GM18502 (cell line): ENCODE results near the gene CASZ1.

ENCODE experiments used
- ATAC-seq: cut with Tn5 transposase; IDR thresholded peaks from one replicate; pipeline ENCODE4 v1.9.1; 2021; ENCODE audit warnings: mild to moderate bottlenecking; ENCODE audit not compliant: unreplicated experiment, poor library complexity

CASZ1 gene

GRCh38 chr1:10824821-10825540, 28.5 kb upstream of the CASZ1 start:
- ATAC-seq = no peak

GRCh38 chr1:10823000-10823401, 26.6 kb upstream of the CASZ1 start:
- no peak for ATAC-seq

GRCh38 chr1:10821388-10821787, 24.9 kb upstream of the CASZ1 start:
- no peak for ATAC-seq

GRCh38 chr1:10820422-10820821, 24.0 kb upstream of the CASZ1 start:
- no peak for ATAC-seq

- ATAC-seq = no peak
These were observed 22.9 kb upstream of the CASZ1 start for GRCh38 chr1:10819198-10819901.

- no peak for ATAC-seq
These were observed 22.1 kb upstream of the CASZ1 start for GRCh38 chr1:10818262-10819197.

GRCh38 chr1:10816743-10817369, 20.4 kb upstream of the CASZ1 start:
- no peak for ATAC-seq

- no peak for ATAC-seq
These were observed 19.8 kb upstream of the CASZ1 start for GRCh38 chr1:10816233-10816632.

GRCh38 chr1:10815858-10816195, 19.4 kb upstream of the CASZ1 start:
- no peak for ATAC-seq

GRCh38 chr1:10814976-10815857, 18.8 kb upstream of the CASZ1 start:
- no peak for ATAC-seq

DNA sequence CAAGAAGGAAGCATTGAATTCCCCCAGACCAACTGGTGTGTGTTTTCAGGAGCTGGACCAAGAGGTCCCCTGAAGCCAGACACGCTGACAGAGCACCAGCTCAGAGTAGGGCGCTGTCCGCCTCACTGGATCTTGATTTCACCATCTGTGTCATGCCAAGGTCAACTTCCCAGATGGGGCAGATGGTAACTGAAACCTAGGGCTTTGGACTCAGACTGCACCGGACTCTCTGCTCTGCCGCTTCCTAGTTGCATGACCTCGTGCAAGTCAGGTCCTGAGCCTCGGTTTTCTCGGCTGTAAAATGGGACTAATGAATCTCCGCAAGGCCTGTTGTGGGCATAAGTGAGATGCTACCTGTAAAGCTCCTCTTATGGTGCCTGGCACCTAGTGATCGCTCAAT, 17.9 kb upstream of the CASZ1 start:
- ATAC-seq = no peak

DNA sequence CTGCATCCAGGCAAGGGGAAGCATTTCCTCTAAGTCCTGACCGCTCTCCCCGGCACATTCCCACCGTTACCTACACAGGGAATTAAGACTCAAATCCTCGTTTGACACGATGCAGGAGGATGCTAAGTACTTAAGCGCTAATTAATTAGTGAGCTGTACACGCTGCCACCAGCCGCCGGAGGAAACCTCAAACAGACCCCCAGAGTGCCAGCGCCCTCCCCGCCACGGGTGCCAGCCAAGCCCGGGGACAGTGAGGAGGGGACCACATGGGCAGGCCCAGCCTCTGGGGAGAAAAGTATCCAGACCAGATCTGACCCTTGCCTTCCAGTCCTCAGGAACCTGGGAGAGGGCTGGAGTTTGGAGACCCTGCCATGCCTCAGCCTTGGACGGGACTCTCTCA, 17.4 kb upstream of the CASZ1 start:
- no peak for ATAC-seq

GRCh38 chr1:10812387-10812915, 16.0 kb upstream of the CASZ1 start:
- ATAC-seq = no peak

- no peak for ATAC-seq
These were observed 12.0 kb upstream of the CASZ1 start for GRCh38 chr1:10808441-10808840.

- no peak for ATAC-seq
These were observed 10.5 kb upstream of the CASZ1 start for GRCh38 chr1:10806966-10807365.

- ATAC-seq = no peak
These were observed 7.8 kb upstream of the CASZ1 start for GRCh38 chr1:10803971-10804820.

- no peak for ATAC-seq
These were observed 6.7 kb upstream of the CASZ1 start for GRCh38 chr1:10802944-10803715.

- ATAC-seq = no peak
These were observed 4.3 kb upstream of the CASZ1 start for GRCh38 chr1:10800778-10801177.
